Measurements from ENCODE around the gene DNM2. TPM values are rescaled to one million over a fixed set of nuclear protein-coding genes. Genes with fewer than 3 reads are reported as not detected.

The DNM2 gene
- total RNA-seq, 4 donors from 2014 or later = 182 to 245 (median 218) TPM

- TF ChIP-seq CTCF (IDR thresholded peaks at IDR 0.05) (no peak), POLR2A (IDR thresholded peaks at IDR 0.05) (no peak)
- H3K4me3 ChIP-seq (ENCODE audit: low read depth, poor library complexity, severe bottlenecking) = no peak overlapping the region
- no peak for DNase-seq (ENCODE audit: low spot score in 2 of 2)
- intact Hi-C loops (cut with DNase I; ENCODE audit: low total_unique reads) = no loop called here
- WGBS, 2 donors = 86 to 87% methylated on average over 14 of the region's 14 CpGs
These were observed 79.2 kb downstream of the DNM2 start for GRCh38 chr19:10797078-10797477.

- intact Hi-C loops (cut with DNase I; ENCODE audit: low total_unique reads) = no loop called here
- WGBS, 2 donors = 66 to 72% methylated on average over 19 of the region's 19 CpGs
- H3K4me3 ChIP-seq (ENCODE audit: low read depth, poor library complexity, severe bottlenecking) = no peak overlapping the region
- DNase-seq (ENCODE audit: low spot score in 2 of 2) = no peak
- TF ChIP-seq CTCF (IDR thresholded peaks at IDR 0.05) (no peak), POLR2A (IDR thresholded peaks at IDR 0.05) (no peak)
These were observed 79.8 kb downstream of the DNM2 start for GRCh38 chr19:10797541-10798256.

GRCh38 chr19:10800488-10800887, 82.6 kb downstream of the DNM2 start:
- intact Hi-C loops (cut with DNase I; ENCODE audit: low total_unique reads) = no loop called here
- no peak for DNase-seq (ENCODE audit: low spot score in 2 of 2)
- 78 to 85% methylated on average over 9 of the region's 9 CpGs for WGBS, 2 donors
- H3K4me3 ChIP-seq (ENCODE audit: low read depth, poor library complexity, severe bottlenecking) = no peak overlapping the region
- TF ChIP-seq POLR2A (IDR thresholded peaks at IDR 0.05) (no peak), CTCF (IDR thresholded peaks at IDR 0.05) (no peak)

- no peak for TF ChIP-seq POLR2A (IDR thresholded peaks at IDR 0.05)
- TF ChIP-seq CTCF (IDR thresholded peaks at IDR 0.05) = no peak
- no peak overlapping the region for H3K4me3 ChIP-seq (ENCODE audit: low read depth, poor library complexity, severe bottlenecking)
- intact Hi-C loops (cut with DNase I; ENCODE audit: low total_unique reads) = no loop called here
- DNase-seq (ENCODE audit: low spot score in 2 of 2) = no peak
- WGBS, 2 donors = 96 to 98% methylated on average over 5 of the region's 5 CpGs
These were observed 84.6 kb downstream of the DNM2 start for GRCh38 chr19:10802479-10802878.

- TF ChIP-seq POLR2A (IDR thresholded peaks at IDR 0.05) (no peak), CTCF (IDR thresholded peaks at IDR 0.05) (no peak)
- 95 to 97% methylated on average over 9 of the region's 9 CpGs for WGBS, 2 donors
- no peak for DNase-seq (ENCODE audit: low spot score in 2 of 2)
- intact Hi-C loops (cut with DNase I; ENCODE audit: low total_unique reads) = no loop called here
- H3K4me3 ChIP-seq (ENCODE audit: low read depth, poor library complexity, severe bottlenecking) = no peak overlapping the region
These were observed 85.4 kb downstream of the DNM2 start for GRCh38 chr19:10803252-10803651.

Measured in lower leg skin (tissue), 4 donors.